Measurements from ENCODE around the gene POU2AF1.

The POU2AF1 gene

GRCh38 chr11:111376181-111376871 is 2.7 kb downstream of the POU2AF1 start:
- Histone ChIP-seq H3K27ac (no peak overlapping the region), H3K9me3 (no peaks in the 10 kb centered on the region), H3K4me3 (ENCODE audit: low read depth in 1 of 2, low read length in 1 of 2) (no peak overlapping the region), H3K27me3 (peaks cover 34% of the 10 kb centered on the region), H3K36me3 (no peaks in the 10 kb centered on the region), H3K4me1 (ENCODE audit: control insufficient read depth in 1 of 2, insufficient read depth in 1 of 2, low read depth in 1 of 2, low read length in 1 of 2) (no peaks in the 10 kb centered on the region)
- TF ChIP-seq, protein P1, sequence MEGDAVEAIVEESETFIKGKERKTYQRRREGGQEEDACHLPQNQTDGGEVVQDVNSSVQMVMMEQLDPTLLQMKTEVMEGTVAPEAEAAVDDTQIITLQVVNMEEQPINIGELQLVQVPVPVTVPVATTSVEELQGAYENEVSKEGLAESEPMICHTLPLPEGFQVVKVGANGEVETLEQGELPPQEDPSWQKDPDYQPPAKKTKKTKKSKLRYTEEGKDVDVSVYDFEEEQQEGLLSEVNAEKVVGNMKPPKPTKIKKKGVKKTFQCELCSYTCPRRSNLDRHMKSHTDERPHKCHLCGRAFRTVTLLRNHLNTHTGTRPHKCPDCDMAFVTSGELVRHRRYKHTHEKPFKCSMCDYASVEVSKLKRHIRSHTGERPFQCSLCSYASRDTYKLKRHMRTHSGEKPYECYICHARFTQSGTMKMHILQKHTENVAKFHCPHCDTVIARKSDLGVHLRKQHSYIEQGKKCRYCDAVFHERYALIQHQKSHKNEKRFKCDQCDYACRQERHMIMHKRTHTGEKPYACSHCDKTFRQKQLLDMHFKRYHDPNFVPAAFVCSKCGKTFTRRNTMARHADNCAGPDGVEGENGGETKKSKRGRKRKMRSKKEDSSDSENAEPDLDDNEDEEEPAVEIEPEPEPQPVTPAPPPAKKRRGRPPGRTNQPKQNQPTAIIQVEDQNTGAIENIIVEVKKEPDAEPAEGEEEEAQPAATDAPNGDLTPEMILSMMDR (IDR thresholded peaks at IDR 0.05): no peak

DNA sequence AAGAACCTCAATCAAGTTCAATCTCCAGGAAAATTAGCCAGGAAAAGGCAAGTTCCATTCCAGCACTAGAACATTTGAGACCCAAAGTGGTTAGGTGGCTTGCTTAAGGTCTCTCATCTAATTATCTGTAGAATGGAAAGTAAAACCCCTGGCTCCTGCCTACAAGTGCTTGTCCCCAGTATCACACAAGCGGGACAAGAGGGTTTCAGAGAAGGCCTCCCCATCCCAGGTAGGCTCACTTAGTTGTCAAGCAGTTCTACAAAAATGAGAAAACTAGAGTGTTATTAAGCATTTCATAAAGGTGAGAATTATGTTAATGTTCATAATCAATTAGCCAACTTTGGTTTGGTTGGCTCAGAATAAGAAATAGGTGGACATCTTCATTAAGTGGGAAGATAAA is 5.5 kb downstream of the POU2AF1 start:
- Histone ChIP-seq H3K4me1 (ENCODE audit: control insufficient read depth in 1 of 2, insufficient read depth in 1 of 2, low read depth in 1 of 2, low read length in 1 of 2) (no peaks in the 10 kb centered on the region), H3K27me3 (peaks cover 11% of the 10 kb centered on the region), H3K36me3 (no peaks in the 10 kb centered on the region), H3K4me3 (ENCODE audit: low read depth in 1 of 2, low read length in 1 of 2) (no peak overlapping the region), H3K9me3 (no peaks in the 10 kb centered on the region), H3K27ac (no peak overlapping the region)
- TF ChIP-seq, protein P1 (IDR thresholded peaks at IDR 0.05): no peak

DNA sequence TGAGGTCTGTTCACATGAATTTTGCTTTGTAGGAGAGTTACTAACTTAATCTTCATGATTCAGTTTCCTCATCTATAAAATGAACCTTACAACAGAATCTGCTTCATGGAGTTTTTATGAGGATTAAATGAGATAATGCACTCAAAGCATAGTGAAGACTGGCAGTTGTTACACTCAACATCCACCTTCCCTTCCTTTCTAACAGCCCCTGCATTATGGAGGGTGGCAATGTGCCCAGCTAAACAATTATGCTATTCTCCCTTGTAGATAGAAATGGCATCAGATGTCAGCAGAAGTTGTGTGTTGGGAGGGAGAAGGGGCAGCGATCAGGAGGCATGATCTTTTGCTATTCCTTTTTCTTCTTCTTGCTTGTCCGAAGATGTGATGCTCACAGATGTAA is 6.5 kb downstream of the POU2AF1 start:
- H3K4me3 ChIP-seq (ENCODE audit: low read depth in 1 of 2, low read length in 1 of 2): no peak overlapping the region
- TF ChIP-seq, protein P1 (IDR thresholded peaks at IDR 0.05): no peak
- H3K36me3 ChIP-seq: no peaks in the 10 kb centered on the region
- H3K27ac ChIP-seq: no peak overlapping the region
- no peaks in the 10 kb centered on the region for H3K4me1 ChIP-seq (ENCODE audit: control insufficient read depth in 1 of 2, insufficient read depth in 1 of 2, low read depth in 1 of 2, low read length in 1 of 2)
- H3K27me3 ChIP-seq: no peaks in the 10 kb centered on the region
- no peaks in the 10 kb centered on the region for H3K9me3 ChIP-seq

DNA sequence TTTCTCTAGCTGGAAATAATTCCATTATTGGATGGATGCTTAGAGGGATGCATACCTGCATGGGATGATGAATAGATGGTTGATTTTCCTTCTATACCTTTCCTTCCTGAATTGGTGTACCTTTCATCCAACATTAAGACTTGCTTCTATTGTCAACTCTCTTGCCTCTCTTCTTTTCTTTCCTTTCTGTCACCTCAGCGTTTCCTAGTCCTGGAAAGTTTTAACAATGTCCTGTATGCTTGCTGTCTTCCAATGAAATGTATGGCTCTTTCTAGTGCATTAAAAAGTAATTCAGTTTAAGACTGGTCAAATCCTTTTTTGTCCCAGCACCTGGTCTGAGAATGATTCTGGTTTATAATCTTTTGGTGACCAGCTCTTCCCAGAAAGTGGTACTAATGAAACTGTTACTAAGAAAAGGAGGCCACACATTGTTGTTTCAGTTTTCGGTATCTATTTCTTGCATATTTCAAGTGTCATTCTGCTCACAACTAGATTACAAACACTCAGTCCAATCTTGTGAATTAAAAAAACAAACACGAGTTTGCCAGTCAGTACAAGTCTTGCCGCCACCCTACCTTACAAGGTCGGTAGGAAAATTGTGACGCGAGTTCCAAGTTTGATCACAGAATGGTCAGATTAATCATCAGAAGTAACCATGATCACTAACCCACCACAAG is 8.0 kb downstream of the POU2AF1 start:
- no peaks in the 10 kb centered on the region for H3K27me3 ChIP-seq
- no peaks in the 10 kb centered on the region for H3K4me1 ChIP-seq (ENCODE audit: control insufficient read depth in 1 of 2, insufficient read depth in 1 of 2, low read depth in 1 of 2, low read length in 1 of 2)
- TF ChIP-seq, protein P1 (IDR thresholded peaks at IDR 0.05): no peak

DNA sequence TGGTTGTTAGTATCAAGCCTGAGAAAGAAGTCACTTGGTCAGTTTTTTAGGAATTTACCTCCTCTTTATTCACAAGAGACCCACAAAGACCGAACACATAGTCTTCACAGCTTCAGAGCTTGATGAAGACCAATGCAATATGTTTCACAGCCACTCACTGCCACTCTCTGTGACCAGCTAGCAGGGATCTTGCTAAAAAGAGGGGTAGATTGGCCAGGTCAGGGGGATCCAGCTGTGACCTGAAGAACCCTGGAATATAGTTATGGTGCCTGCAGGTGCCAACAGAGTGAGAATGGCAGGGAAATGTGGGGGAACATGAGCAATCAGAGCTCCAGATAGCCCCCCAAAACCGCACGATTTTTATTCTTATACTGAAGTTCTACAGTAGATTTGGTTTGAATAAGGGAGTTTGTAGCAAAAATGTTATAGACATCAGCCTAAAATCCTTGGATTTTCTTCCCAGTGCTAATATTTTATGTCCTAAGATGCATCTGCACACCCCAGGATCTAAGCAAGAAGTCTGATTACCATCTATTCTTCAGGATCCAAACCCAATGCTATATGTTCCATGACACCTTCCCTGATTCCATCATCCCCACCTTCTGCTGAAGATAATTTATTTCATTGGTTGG is 8.7 kb downstream of the POU2AF1 start:
- Histone ChIP-seq H3K9me3 (no peaks in the 10 kb centered on the region), H3K36me3 (no peaks in the 10 kb centered on the region), H3K27me3 (no peaks in the 10 kb centered on the region), H3K4me3 (ENCODE audit: low read depth in 1 of 2, low read length in 1 of 2) (no peak overlapping the region), H3K4me1 (ENCODE audit: control insufficient read depth in 1 of 2, insufficient read depth in 1 of 2, low read depth in 1 of 2, low read length in 1 of 2) (no peaks in the 10 kb centered on the region), H3K27ac (no peak overlapping the region)
- TF ChIP-seq, protein P1 (IDR thresholded peaks at IDR 0.05): no peak

More for the DNA sequence above, 8.0 kb downstream of the POU2AF1 start:
- Histone ChIP-seq H3K27ac (no peak overlapping the region), H3K4me3 (ENCODE audit: low read depth in 1 of 2, low read length in 1 of 2) (no peak overlapping the region), H3K9me3 (no peaks in the 10 kb centered on the region), H3K36me3 (no peaks in the 10 kb centered on the region)
